Spleen (tissue), 7 donors: ENCODE results near the gene UGT1A4.

ENCODE experiments used
- POLR2AphosphoS5 ChIP-seq, 3 donors: sonication (generic); formaldehyde crosslinking; IDR thresholded peaks; one replicate each; pipeline ENCODE4 v1.5.1; 2017; ENCODE audit warnings: antibody characterized with exemption in 3 of 3
- TF ChIP-seq, protein P1 (sequence below), 11 experiments: fragments of 200-600 bp in 7 of 11; fragments of 450-650 bp in 4 of 11; sonication (generic) in 4 of 11; IDR thresholded peaks in 8 of 11; conservative IDR thresholded peaks in 3 of 11; 1 replicate in 7 of 11; 2 replicates in 4 of 11; pipeline versions ENCODE4 v1.4.0 to v1.8.0; 2016 to 2021; ENCODE audit warnings: antibody characterized with exemption in 11 of 11, inconsistent platforms in 4 of 11, mild to moderate bottlenecking in 1 of 11
- donor health status: DM: no; HTN: no; CAD: no; lungs with moderate emphysema.
- donor health status: DM: no; HTN: no; CAD: no.
- donor health status: DM: no; HTN: no; CAD: no.

GRCh38 chr2:233792720-233793119 lies 74.2 kb downstream of the UGT1A4 start:
- TF ChIP-seq, protein P1, sequence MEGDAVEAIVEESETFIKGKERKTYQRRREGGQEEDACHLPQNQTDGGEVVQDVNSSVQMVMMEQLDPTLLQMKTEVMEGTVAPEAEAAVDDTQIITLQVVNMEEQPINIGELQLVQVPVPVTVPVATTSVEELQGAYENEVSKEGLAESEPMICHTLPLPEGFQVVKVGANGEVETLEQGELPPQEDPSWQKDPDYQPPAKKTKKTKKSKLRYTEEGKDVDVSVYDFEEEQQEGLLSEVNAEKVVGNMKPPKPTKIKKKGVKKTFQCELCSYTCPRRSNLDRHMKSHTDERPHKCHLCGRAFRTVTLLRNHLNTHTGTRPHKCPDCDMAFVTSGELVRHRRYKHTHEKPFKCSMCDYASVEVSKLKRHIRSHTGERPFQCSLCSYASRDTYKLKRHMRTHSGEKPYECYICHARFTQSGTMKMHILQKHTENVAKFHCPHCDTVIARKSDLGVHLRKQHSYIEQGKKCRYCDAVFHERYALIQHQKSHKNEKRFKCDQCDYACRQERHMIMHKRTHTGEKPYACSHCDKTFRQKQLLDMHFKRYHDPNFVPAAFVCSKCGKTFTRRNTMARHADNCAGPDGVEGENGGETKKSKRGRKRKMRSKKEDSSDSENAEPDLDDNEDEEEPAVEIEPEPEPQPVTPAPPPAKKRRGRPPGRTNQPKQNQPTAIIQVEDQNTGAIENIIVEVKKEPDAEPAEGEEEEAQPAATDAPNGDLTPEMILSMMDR (IDR thresholded peaks at IDR 0.05 in 8 of 11, conservative IDR thresholded peaks at IDR 0.05 in 3 of 11) = no peak
- no peak for TF ChIP-seq POLR2AphosphoS5 (IDR thresholded peaks at IDR 0.05)
